Natural killer cell (primary cell): ENCODE data around the gene TTC27. TPM values are rescaled to one million over a fixed set of nuclear protein-coding genes. Genes with fewer than 3 reads are reported as not detected.
"Not testable (repeated sequence)": the region's sequence is repeated elsewhere in the genome, so short reads cannot be mapped to it uniquely, and the experiment has no call there.

ENCODE experiments used
- ATAC-seq, 3 donors: fragments of 150-1000 bp in 2 of 3; fragments of 200-7000 bp in 1 of 3; cut with Tn5 transposase; 1 replicate in 1 of 3; 2 replicates in 2 of 3; pipeline ENCODE4 v1.10.0; 2021; ENCODE audit warnings: mild to moderate bottlenecking in 2 of 3, moderate library complexity in 2 of 3
- DNase-seq, 2 donors: peaks; one replicate each; pipeline versions ENCODE4 v3.0.0 to v3.0.0-alpha.2; 2013 to 2021; ENCODE audit warnings: mixed read lengths in 1 of 2
- H3K27ac ChIP-seq: one replicate; pipeline ENCODE4 v1.5.1; 2013; ENCODE audit warnings: mild to moderate bottlenecking, low read length
- H3K27me3 ChIP-seq: one replicate; pipeline ENCODE4 v1.6.1; 2013; ENCODE audit warnings: low read length; ENCODE audit not compliant: control insufficient read depth, insufficient read depth
- H3K36me3 ChIP-seq: one replicate; pipeline ENCODE4 v1.6.1; 2013; ENCODE audit warnings: low read length; ENCODE audit not compliant: control insufficient read depth, insufficient read depth
- H3K4me1 ChIP-seq: one replicate; pipeline ENCODE4 v1.6.1; 2013; ENCODE audit warnings: low read length; ENCODE audit not compliant: control insufficient read depth, insufficient read depth
- H3K4me3 ChIP-seq: one replicate; pipeline ENCODE4 v1.5.1; 2013; ENCODE audit warnings: low read length
- H3K9me3 ChIP-seq: one replicate; pipeline ENCODE4 v1.6.1; 2013; ENCODE audit warnings: low read length; ENCODE audit not compliant: control insufficient read depth, insufficient read depth
- H3K27ac Mint-ChIP-seq, 2 donors: one replicate each; pipeline ENCODE4 v1.8.0; 2022; ENCODE audit warnings: mild to moderate bottlenecking in 2 of 2, mixed read lengths in 2 of 2, moderate library complexity in 1 of 2
- H3K27me3 Mint-ChIP-seq, 2 donors: one replicate each; pipeline ENCODE4 v1.8.0; 2022; ENCODE audit warnings: low read depth in 2 of 2, mixed read lengths in 2 of 2
- H3K36me3 Mint-ChIP-seq: one replicate; pipeline ENCODE4 v1.8.0; 2022; ENCODE audit warnings: mixed read lengths
- H3K4me1 Mint-ChIP-seq, 2 donors: one replicate each; pipeline ENCODE4 v1.8.0; 2022; ENCODE audit warnings: mixed read lengths in 2 of 2
- H3K4me3 Mint-ChIP-seq: one replicate; pipeline ENCODE4 v1.8.0; 2022; ENCODE audit warnings: mild to moderate bottlenecking, moderate library complexity, mixed read lengths
- H3K9me3 Mint-ChIP-seq, 2 donors: one replicate each; pipeline ENCODE4 v1.8.0; 2022; ENCODE audit warnings: mixed read lengths in 2 of 2
- WGBS: methylation state at CpG from one replicate; pipeline ENCODE4 v1.1.7; 2013; ENCODE audit warnings: missing lambda C conversion rate; ENCODE audit not compliant: insufficient coverage; 5-methylcytosine and 5-hydroxymethylcytosine counted together
- intact Hi-C: fragments of 100-400 bp; cut with micrococcal nuclease; formaldehyde crosslinking; loops from one replicate; pipeline ENCODE4 v1.14.2; 2022
- total RNA-seq, 4 donors: library from RNA; stranded (reverse); fragments of 120-200 nt in 1 of 4; gene quantifications; one replicate each; pipeline versions ENCODE4 v1.2.3 to v1.2.4, GENCODE V29; 2013 to 2022
- TF ChIP-seq, protein P1 (sequence below): fragments of 200-600 bp; IDR thresholded peaks from one replicate; pipeline ENCODE4 v1.8.0; 2022; ENCODE audit warnings: antibody characterized with exemption

The TTC27 gene
- total RNA-seq, 3 donors from 2014 or later (not counting 1 experiment from before 2014, with no cell fraction given) = 13.7 to 14.6 (median 14.1) TPM

DNA sequence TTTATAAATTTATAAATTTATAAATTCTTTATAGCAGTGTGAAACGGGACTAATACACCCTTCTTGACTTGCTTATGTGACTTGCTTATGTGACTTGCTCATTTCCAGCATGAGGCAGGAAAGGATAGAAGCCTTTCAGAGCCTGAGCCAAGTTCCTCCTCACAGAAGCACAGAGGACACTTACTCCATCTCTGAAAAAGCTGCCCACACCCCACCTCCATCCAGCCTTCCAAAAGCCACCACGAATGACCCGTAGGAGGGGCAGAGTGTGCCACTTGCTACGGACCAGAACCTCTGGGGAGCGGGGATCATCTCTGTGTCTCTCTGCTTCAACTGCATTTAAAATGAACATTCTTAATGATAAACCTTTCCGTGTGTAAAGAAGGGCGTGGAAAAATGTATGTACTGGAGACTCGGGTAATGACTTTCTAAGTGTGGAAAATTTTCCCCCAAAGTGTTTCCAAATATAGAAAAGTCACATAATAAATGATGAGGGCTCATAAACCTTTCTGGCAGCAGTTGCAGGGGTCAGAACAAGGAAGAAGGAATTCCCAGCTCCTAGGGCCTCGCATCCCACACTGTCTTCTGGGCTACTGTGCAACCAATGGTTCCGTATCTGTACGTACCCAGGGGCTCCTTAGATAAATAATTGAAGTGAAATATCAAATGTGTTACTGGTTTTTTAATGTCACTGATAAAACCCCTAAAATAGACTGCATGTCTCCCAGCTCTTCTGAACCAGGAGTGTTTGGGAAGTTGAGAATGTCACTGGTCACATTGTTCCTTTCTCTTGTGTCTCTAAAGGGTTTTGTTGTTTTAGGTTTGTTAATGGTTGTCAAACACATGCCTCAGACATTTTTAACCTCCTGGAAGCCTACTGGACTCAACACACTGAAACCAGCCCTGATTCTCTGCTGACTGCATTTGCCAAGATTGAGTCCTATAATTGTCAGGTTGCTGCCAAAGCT, 214.4 kb downstream of the TTC27 start:
- Mint-ChIP-seq H3K4me3 (no peak overlapping the region), H3K27ac (no peak overlapping the region), H3K36me3 (no peaks in the 10 kb centered on the region), H3K4me1 (no peaks in the 10 kb centered on the region), H3K9me3 (no peaks in the 10 kb centered on the region), H3K27me3 (peaks cover 11 to 13% of the 10 kb centered on the region in 2 donors)
- Histone ChIP-seq H3K36me3 (no peaks in the 10 kb centered on the region), H3K4me3 (no peak overlapping the region), H3K27me3 (no peaks in the 10 kb centered on the region), H3K9me3 (no peaks in the 10 kb centered on the region), H3K27ac (no peak overlapping the region), H3K4me1 (no peaks in the 10 kb centered on the region)
- 95% methylated on average over 8 of the region's 11 CpGs for WGBS
- DNase-seq = no peak
- TF ChIP-seq, protein P1, sequence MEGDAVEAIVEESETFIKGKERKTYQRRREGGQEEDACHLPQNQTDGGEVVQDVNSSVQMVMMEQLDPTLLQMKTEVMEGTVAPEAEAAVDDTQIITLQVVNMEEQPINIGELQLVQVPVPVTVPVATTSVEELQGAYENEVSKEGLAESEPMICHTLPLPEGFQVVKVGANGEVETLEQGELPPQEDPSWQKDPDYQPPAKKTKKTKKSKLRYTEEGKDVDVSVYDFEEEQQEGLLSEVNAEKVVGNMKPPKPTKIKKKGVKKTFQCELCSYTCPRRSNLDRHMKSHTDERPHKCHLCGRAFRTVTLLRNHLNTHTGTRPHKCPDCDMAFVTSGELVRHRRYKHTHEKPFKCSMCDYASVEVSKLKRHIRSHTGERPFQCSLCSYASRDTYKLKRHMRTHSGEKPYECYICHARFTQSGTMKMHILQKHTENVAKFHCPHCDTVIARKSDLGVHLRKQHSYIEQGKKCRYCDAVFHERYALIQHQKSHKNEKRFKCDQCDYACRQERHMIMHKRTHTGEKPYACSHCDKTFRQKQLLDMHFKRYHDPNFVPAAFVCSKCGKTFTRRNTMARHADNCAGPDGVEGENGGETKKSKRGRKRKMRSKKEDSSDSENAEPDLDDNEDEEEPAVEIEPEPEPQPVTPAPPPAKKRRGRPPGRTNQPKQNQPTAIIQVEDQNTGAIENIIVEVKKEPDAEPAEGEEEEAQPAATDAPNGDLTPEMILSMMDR = no peak
- intact Hi-C loops = no loop called here
- no peak for ATAC-seq

DNA sequence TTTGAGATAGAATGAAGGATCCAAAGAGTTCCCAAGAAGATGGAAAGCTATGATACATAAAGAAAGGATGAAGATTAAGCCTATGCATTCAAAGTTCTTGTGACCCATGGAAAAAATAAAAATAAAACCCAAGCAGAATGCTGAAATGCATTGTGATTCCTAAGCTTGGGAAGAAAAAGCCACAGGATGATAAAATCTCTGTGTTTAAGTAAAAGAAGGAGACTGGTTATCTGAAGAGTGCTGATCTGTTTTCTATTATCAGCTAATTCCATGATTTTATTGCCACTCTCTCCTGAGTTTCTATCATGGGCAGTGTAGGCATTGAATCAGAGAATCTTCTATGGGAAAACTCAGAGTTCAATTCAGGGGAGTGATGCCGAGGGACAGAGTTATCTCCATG, 215.8 kb downstream of the TTC27 start:
- no peaks in the 10 kb centered on the region for H3K27me3 ChIP-seq
- intact Hi-C loops = no loop called here
- H3K27ac ChIP-seq = no peak overlapping the region
- H3K4me1 ChIP-seq = no peaks in the 10 kb centered on the region
- no peak overlapping the region for H3K4me3 ChIP-seq
- H3K4me3 Mint-ChIP-seq = no peak overlapping the region
- H3K9me3 ChIP-seq = no peaks in the 10 kb centered on the region
- no peak overlapping the region for H3K27ac Mint-ChIP-seq
- peaks cover 13% of the 10 kb centered on the region in 2 donors for H3K27me3 Mint-ChIP-seq
- no peaks in the 10 kb centered on the region for H3K9me3 Mint-ChIP-seq
- no peak for ATAC-seq
- no peaks in the 10 kb centered on the region for H3K36me3 Mint-ChIP-seq
- no peaks in the 10 kb centered on the region for H3K4me1 Mint-ChIP-seq
- DNase-seq = no peak
- H3K36me3 ChIP-seq = no peaks in the 10 kb centered on the region
- WGBS = 85% methylated on average over 1 of the region's 1 CpG
- TF ChIP-seq, protein P1 = no peak

DNA sequence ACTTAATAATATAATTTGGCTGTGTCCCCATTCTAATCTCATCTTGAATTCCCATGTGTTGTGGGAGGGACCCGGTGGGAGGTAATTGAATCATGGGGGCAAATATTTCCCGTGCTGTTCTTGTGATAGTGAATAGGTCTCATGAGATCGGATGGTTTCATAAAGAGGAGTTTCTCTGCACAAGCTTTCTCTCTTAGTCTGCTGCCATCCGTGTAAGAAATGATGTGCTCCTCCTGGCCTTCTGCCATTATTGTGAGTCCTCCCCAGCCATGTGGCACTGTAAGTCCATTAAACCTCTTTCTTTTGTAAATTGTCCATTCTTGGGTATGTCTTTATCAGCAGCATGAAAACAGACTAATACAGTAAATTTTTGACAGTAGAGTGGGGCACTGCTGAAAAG, 216.4 kb downstream of the TTC27 start:
- 86% methylated on average over 4 of the region's 4 CpGs for WGBS
- ATAC-seq (no peak), DNase-seq (no peak)
- Histone ChIP-seq H3K27me3 (no peaks in the 10 kb centered on the region), H3K9me3 (no peaks in the 10 kb centered on the region), H3K4me3 (no peak overlapping the region), H3K27ac (no peak overlapping the region), H3K4me1 (no peaks in the 10 kb centered on the region), H3K36me3 (no peaks in the 10 kb centered on the region)
- Mint-ChIP-seq H3K36me3 (no peaks in the 10 kb centered on the region), H3K4me3 (no peak overlapping the region), H3K27ac (no peak overlapping the region), H3K27me3 (peaks cover 13% of the 10 kb centered on the region in 2 donors), H3K4me1 (no peaks in the 10 kb centered on the region), H3K9me3 (no peaks in the 10 kb centered on the region)
- TF ChIP-seq, protein P1 = no peak
- intact Hi-C loops = no loop called here

DNA sequence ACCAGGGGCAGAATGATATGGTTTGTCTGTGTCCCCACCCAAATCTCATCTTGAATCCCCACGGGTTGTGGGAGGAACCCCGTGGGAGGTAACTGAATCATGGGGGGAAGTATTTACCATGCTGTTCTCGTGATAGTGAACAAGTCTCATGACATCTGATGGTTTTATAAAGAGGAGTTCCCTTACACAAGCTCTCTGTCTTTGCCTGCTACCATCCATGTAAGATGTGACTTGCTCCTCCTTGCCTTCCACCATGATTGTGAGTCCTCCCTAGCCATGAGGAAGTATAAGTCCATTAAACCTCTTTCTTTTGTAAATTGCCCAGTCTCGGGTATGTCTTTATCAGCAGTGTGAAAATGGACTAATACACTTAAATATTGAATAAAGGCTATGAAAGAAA, 218.4 kb downstream of the TTC27 start:
- H3K9me3 ChIP-seq, DNase-seq, H3K36me3 ChIP-seq, H3K36me3 Mint-ChIP-seq, H3K4me3 ChIP-seq, H3K27me3 ChIP-seq, H3K4me1 ChIP-seq, H3K27ac ChIP-seq, ATAC-seq, H3K27ac Mint-ChIP-seq, H3K4me3 Mint-ChIP-seq, H3K4me1 Mint-ChIP-seq, H3K9me3 Mint-ChIP-seq, intact Hi-C loops: not testable (repeated sequence)
- WGBS = 67% methylated on average over 3 of the region's 4 CpGs
- peaks cover 13% of the 10 kb centered on the region in 2 donors for H3K27me3 Mint-ChIP-seq
